ENCODE measurements around the gene CD80.
"Not testable (repeated sequence)": the region's sequence is repeated elsewhere in the genome, so short reads cannot be mapped to it uniquely, and the experiment has no call there.

Gene CD80

DNA sequence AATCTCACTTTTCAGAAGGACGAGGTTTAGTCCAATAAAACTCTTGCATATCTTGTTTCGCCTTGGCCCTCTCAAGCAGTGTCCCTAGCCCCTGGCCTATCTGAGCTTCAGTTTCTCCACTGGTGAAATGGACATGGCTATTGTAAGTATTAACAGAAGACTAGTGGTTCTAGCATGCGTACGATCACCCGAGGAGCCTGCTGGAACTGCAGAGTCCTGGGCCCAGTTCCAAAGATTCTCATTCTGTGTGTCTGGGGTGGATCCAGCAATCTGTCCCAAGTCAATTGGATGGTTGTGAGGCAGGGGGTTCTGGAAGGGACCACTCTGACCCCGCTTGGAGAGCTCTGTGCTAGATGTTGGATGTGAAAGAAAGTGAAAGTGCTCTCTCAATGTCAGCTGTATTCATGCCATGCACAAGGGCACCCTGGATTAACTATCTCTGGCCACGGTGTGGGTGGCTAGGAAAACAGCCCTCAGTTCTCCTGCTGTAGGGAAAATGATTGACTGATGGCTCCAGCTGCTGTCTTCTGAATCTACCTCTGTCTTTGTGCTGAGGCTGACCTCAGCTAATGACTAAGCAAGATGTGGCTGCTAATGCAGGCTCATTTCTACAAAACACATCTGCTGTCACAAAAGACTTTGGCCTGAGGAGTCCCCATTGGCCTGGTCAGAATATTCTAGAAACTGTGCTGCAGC, 36.4 kb upstream of the CD80 start:
- no peaks in the 10 kb centered on the region for H3K4me1 ChIP-seq (ENCODE audit: control insufficient read depth, insufficient read depth, low read length)

DNA sequence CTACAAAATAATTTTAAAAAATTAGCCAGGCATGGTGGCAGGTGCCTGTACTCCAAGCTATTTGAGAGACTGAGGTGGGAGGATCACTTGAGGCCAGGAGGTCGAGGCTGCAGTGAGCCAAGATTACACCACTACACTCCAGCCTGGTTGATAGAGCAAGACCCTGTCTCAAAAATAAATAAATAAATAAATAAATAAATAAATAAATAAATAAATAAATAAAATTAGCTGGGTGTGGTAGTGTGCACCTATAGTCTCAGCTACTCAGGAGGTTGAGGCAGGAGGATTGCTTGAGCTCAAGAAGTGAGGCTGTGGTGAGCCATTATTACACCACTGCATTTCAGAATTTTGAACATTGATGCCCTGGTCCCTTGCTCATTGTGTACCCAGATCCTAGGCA, 35.5 kb upstream of the CD80 start:
- CTCF ChIA-PET; H3K4me3 ChIP-seq (ENCODE audit: low read depth, low read length); H3K36me3 ChIP-seq (ENCODE audit: control insufficient read depth in 2 of 2, insufficient read depth in 1 of 2, low read length in 2 of 2); H3K27ac ChIP-seq (ENCODE audit: extremely low read depth, low read depth, low read length); H3K4me1 ChIP-seq (ENCODE audit: control insufficient read depth, insufficient read depth, low read length); POLR2A ChIA-PET; H3K9me3 ChIP-seq (ENCODE audit: control insufficient read depth, insufficient read depth, low read depth, low read length): not testable (repeated sequence)
- TF ChIP-seq ZNF664 (tag by site-specific recombination; IDR thresholded peaks at IDR 0.05) (peak; percentile 76), ZNF140 (tag by site-specific recombination; IDR thresholded peaks at IDR 0.05) (peak; percentile 62), ZNF394 (tag by site-specific recombination; IDR thresholded peaks at IDR 0.05; ENCODE audit: borderline replicate concordance) (peak; percentile 88; the same call in 1 of the 2 replicates), ZNF555 (tag by site-specific recombination; conservative IDR thresholded peaks at IDR 0.05) (peak; percentile 77), ZNF426 (tag by site-specific recombination; IDR thresholded peaks at IDR 0.05) (peak; percentile 73), ZBTB8A (tag by site-specific recombination; IDR thresholded peaks at IDR 0.05) (peak; percentile 53), ZNF623 (tag by site-specific recombination; IDR thresholded peaks at IDR 0.05) (peak; percentile 65), ZXDB (tag by site-specific recombination; IDR thresholded peaks at IDR 0.05) (0 out of 2 replicates have a peak, but pooled peaks have one; percentile 27), ZNF266 (tag by site-specific recombination; IDR thresholded peaks at IDR 0.05; ENCODE audit: low read depth) (0 out of 2 replicates have a peak, but pooled peaks have one; percentile 25)
- TF ChIP-seq, protein P1, sequence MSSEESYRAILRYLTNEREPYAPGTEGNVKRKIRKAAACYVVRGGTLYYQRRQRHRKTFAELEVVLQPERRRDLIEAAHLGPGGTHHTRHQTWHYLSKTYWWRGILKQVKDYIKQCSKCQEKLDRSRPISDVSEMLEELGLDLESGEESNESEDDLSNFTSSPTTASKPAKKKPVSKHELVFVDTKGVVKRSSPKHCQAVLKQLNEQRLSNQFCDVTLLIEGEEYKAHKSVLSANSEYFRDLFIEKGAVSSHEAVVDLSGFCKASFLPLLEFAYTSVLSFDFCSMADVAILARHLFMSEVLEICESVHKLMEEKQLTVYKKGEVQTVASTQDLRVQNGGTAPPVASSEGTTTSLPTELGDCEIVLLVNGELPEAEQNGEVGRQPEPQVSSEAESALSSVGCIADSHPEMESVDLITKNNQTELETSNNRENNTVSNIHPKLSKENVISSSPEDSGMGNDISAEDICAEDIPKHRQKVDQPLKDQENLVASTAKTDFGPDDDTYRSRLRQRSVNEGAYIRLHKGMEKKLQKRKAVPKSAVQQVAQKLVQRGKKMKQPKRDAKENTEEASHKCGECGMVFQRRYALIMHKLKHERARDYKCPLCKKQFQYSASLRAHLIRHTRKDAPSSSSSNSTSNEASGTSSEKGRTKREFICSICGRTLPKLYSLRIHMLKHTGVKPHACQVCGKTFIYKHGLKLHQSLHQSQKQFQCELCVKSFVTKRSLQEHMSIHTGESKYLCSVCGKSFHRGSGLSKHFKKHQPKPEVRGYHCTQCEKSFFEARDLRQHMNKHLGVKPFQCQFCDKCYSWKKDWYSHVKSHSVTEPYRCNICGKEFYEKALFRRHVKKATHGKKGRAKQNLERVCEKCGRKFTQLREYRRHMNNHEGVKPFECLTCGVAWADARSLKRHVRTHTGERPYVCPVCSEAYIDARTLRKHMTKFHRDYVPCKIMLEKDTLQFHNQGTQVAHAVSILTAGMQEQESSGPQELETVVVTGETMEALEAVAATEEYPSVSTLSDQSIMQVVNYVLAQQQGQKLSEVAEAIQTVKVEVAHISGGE (tag by site-specific recombination; conservative IDR thresholded peaks at IDR 0.05; ENCODE audit: low read depth): peak; percentile 66
- TF ChIP-seq, protein P2, sequence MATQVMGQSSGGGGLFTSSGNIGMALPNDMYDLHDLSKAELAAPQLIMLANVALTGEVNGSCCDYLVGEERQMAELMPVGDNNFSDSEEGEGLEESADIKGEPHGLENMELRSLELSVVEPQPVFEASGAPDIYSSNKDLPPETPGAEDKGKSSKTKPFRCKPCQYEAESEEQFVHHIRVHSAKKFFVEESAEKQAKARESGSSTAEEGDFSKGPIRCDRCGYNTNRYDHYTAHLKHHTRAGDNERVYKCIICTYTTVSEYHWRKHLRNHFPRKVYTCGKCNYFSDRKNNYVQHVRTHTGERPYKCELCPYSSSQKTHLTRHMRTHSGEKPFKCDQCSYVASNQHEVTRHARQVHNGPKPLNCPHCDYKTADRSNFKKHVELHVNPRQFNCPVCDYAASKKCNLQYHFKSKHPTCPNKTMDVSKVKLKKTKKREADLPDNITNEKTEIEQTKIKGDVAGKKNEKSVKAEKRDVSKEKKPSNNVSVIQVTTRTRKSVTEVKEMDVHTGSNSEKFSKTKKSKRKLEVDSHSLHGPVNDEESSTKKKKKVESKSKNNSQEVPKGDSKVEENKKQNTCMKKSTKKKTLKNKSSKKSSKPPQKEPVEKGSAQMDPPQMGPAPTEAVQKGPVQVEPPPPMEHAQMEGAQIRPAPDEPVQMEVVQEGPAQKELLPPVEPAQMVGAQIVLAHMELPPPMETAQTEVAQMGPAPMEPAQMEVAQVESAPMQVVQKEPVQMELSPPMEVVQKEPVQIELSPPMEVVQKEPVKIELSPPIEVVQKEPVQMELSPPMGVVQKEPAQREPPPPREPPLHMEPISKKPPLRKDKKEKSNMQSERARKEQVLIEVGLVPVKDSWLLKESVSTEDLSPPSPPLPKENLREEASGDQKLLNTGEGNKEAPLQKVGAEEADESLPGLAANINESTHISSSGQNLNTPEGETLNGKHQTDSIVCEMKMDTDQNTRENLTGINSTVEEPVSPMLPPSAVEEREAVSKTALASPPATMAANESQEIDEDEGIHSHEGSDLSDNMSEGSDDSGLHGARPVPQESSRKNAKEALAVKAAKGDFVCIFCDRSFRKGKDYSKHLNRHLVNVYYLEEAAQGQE (tag by site-specific recombination; IDR thresholded peaks at IDR 0.05): peak; percentile 54
- TF ChIP-seq, protein P3, sequence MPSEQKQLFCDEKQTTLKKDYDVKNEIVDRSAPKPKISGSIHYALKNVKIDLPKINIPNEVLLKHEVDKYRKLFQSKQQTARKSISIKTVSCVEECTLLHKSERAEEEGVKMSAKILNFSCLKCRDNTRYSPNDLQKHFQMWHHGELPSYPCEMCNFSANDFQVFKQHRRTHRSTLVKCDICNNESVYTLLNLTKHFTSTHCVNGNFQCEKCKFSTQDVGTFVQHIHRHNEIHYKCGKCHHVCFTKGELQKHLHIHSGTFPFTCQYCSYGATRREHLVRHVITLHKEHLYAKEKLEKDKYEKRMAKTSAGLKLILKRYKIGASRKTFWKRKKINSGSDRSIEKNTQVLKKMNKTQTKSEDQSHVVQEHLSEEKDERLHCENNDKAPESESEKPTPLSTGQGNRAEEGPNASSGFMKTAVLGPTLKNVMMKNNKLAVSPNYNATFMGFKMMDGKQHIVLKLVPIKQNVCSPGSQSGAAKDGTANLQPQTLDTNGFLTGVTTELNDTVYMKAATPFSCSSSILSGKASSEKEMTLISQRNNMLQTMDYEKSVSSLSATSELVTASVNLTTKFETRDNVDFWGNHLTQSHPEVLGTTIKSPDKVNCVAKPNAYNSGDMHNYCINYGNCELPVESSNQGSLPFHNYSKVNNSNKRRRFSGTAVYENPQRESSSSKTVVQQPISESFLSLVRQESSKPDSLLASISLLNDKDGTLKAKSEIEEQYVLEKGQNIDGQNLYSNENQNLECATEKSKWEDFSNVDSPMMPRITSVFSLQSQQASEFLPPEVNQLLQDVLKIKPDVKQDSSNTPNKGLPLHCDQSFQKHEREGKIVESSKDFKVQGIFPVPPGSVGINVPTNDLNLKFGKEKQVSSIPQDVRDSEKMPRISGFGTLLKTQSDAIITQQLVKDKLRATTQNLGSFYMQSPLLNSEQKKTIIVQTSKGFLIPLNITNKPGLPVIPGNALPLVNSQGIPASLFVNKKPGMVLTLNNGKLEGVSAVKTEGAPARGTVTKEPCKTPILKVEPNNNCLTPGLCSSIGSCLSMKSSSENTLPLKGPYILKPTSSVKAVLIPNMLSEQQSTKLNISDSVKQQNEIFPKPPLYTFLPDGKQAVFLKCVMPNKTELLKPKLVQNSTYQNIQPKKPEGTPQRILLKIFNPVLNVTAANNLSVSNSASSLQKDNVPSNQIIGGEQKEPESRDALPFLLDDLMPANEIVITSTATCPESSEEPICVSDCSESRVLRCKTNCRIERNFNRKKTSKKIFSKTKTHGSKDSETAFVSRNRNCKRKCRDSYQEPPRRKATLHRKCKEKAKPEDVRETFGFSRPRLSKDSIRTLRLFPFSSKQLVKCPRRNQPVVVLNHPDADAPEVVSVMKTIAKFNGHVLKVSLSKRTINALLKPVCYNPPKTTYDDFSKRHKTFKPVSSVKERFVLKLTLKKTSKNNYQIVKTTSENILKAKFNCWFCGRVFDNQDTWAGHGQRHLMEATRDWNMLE (tag by site-specific recombination; conservative IDR thresholded peaks at IDR 0.05; ENCODE audit: low read depth): peak; percentile 85

More for the DNA sequence above, 36.4 kb upstream of the CD80 start:
- H3K4me3 ChIP-seq (ENCODE audit: low read depth, low read length): no peak overlapping the region
- no peak overlapping the region for H3K27ac ChIP-seq (ENCODE audit: extremely low read depth, low read depth, low read length)
- TF ChIP-seq IKZF3 (tag by site-specific recombination; IDR thresholded peaks at IDR 0.05) (no peak), ZNF837 (tag by site-specific recombination; IDR thresholded peaks at IDR 0.05) (no peak), ZNF133 (tag by site-specific recombination; IDR thresholded peaks at IDR 0.05) (no peak), ZNF623 (tag by site-specific recombination; IDR thresholded peaks at IDR 0.05) (no peak)
- TF ChIP-seq, protein P4, sequence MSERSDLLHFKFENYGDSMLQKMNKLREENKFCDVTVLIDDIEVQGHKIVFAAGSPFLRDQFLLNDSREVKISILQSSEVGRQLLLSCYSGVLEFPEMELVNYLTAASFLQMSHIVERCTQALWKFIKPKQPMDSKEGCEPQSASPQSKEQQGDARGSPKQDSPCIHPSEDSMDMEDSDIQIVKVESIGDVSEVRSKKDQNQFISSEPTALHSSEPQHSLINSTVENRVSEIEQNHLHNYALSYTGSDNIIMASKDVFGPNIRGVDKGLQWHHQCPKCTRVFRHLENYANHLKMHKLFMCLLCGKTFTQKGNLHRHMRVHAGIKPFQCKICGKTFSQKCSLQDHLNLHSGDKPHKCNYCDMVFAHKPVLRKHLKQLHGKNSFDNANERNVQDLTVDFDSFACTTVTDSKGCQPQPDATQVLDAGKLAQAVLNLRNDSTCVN (tag by site-specific recombination; optimal IDR thresholded peaks at IDR 0.05): no peak
- TF ChIP-seq, protein P5, sequence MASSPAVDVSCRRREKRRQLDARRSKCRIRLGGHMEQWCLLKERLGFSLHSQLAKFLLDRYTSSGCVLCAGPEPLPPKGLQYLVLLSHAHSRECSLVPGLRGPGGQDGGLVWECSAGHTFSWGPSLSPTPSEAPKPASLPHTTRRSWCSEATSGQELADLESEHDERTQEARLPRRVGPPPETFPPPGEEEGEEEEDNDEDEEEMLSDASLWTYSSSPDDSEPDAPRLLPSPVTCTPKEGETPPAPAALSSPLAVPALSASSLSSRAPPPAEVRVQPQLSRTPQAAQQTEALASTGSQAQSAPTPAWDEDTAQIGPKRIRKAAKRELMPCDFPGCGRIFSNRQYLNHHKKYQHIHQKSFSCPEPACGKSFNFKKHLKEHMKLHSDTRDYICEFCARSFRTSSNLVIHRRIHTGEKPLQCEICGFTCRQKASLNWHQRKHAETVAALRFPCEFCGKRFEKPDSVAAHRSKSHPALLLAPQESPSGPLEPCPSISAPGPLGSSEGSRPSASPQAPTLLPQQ (tag by site-specific recombination; IDR thresholded peaks at IDR 0.05): no peak
- H3K9me3 ChIP-seq (ENCODE audit: control insufficient read depth, insufficient read depth, low read depth, low read length): no peaks in the 10 kb centered on the region
- ChIA-PET POLR2A (interaction anchor here (0.6 kb wide), 1 partner anchor 98 kb away, joined by 5 read pairs; the partner anchor contains the start of gene TIMMDC1), CTCF (no interaction called here)
- no peaks in the 10 kb centered on the region for H3K36me3 ChIP-seq (ENCODE audit: control insufficient read depth in 2 of 2, insufficient read depth in 1 of 2, low read length in 2 of 2)
